ENCODE results near the gene BACH2.
"Not testable (repeated sequence)": the region's sequence is repeated elsewhere in the genome, so short reads cannot be mapped to it uniquely, and the experiment has no call there.

The BACH2 gene

DNA sequence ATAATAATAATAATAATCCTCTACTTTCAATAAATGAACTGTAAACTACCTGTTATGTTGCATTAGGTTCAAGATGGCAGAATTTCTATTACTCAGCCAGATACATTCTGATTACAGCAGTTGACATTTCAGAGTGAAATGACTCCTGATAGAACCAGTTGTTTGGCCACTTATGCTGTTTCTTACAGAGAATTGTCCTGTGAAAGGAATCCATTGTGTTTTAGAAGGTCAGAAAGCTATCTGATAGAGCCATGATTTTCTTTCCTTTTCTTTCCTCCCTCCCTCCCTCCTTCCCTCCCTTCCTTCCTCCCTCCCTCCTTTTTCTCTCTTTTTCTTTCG is 385.8 kb downstream of the BACH2 start:
- Histone ChIP-seq H3K27ac (ENCODE audit: low read depth, low read length) (no peak overlapping the region), H3K27me3 (ENCODE audit: low read length) (no peaks in the 10 kb centered on the region), H4K20me1 (ENCODE audit: low read depth, low read length) (no peaks in the 10 kb centered on the region), H3K9ac (ENCODE audit: low read length) (no peak overlapping the region), H3K9me2 (replicated peaks; ENCODE audit: insufficient read depth, low read length) (no peaks in the 10 kb centered on the region), H2AFZ (ENCODE audit: low read depth, low read length, severe bottlenecking) (no peak overlapping the region), H3K36me3 (ENCODE audit: low read length) (no peaks in the 10 kb centered on the region), H3K4me3 (ENCODE audit: insufficient read depth, low read length, poor library complexity, severe bottlenecking) (no peak overlapping the region), H3K4me2 (ENCODE audit: low read depth, low read length, poor library complexity, severe bottlenecking) (no peak overlapping the region), H3F3A (ENCODE audit: insufficient read depth) (no peaks in the 10 kb centered on the region), H3K9me3 (ENCODE audit: insufficient read depth, low read length) (no peaks in the 10 kb centered on the region), H3K79me2 (ENCODE audit: insufficient read depth, low read length) (no peaks in the 10 kb centered on the region)
- no peak for TF ChIP-seq EZH2phosphoT487 (conservative IDR thresholded peaks at IDR 0.05; ENCODE audit: low read length)
- TF ChIP-seq, protein P1, sequence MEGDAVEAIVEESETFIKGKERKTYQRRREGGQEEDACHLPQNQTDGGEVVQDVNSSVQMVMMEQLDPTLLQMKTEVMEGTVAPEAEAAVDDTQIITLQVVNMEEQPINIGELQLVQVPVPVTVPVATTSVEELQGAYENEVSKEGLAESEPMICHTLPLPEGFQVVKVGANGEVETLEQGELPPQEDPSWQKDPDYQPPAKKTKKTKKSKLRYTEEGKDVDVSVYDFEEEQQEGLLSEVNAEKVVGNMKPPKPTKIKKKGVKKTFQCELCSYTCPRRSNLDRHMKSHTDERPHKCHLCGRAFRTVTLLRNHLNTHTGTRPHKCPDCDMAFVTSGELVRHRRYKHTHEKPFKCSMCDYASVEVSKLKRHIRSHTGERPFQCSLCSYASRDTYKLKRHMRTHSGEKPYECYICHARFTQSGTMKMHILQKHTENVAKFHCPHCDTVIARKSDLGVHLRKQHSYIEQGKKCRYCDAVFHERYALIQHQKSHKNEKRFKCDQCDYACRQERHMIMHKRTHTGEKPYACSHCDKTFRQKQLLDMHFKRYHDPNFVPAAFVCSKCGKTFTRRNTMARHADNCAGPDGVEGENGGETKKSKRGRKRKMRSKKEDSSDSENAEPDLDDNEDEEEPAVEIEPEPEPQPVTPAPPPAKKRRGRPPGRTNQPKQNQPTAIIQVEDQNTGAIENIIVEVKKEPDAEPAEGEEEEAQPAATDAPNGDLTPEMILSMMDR (IDR thresholded peaks at IDR 0.05; ENCODE audit: insufficient read depth, low read length, poor library complexity, severe bottlenecking): no peak

DNA sequence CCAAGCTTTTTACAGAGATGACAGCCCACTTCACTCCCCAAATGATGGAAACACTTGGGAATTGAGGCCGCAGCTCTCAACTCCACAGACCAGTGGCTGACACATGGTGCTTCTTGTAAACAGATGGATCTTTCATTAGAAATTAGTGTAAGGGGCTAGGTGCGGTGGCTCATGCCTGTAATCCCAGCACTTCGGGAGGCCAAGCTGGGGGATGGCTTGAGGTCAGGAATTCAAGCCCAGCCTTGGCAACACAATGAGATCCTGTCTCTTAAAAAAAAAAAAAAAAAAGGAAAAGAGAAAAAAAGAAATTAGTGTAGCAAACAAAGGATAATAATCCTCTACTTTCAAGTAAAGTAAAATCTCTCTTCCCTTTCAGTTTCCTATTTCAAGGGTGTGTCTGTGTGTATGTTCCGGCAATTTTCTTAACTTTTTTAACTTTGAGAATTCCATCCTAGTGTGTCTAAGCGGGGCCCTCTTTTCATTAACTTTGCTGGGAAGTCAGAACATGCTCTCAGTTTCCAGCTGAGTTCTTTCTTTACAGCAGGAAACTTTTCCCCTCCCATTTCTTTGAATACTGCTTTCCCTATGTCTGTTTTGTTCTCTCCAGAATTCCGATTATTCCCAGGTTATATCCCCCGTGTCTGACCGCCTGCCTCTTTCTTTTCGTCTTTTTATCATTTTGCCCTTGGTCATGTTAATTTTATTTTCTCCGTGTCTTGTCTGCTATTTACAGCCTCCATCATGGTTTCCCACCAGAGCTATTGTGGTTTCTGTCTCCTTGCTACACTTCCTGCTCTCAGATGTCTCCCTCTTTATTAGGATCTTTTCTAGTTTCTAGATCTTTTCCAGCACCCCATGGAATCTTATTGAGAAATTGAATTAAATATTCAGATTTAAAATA is 386.4 kb downstream of the BACH2 start:
- not testable (repeated sequence) for H3K36me3 ChIP-seq (ENCODE audit: low read length); H3K27me3 ChIP-seq (ENCODE audit: low read length); H2AFZ ChIP-seq (ENCODE audit: low read depth, low read length, severe bottlenecking); H3K27ac ChIP-seq (ENCODE audit: low read depth, low read length); H3K9me3 ChIP-seq (ENCODE audit: insufficient read depth, low read length); H3K4me2 ChIP-seq (ENCODE audit: low read depth, low read length, poor library complexity, severe bottlenecking); H3F3A ChIP-seq (ENCODE audit: insufficient read depth); H3K9me2 ChIP-seq (replicated peaks; ENCODE audit: insufficient read depth, low read length); H4K20me1 ChIP-seq (ENCODE audit: low read depth, low read length); H3K9ac ChIP-seq (ENCODE audit: low read length); H3K4me3 ChIP-seq (ENCODE audit: insufficient read depth, low read length, poor library complexity, severe bottlenecking); H3K79me2 ChIP-seq (ENCODE audit: insufficient read depth, low read length)

DNA sequence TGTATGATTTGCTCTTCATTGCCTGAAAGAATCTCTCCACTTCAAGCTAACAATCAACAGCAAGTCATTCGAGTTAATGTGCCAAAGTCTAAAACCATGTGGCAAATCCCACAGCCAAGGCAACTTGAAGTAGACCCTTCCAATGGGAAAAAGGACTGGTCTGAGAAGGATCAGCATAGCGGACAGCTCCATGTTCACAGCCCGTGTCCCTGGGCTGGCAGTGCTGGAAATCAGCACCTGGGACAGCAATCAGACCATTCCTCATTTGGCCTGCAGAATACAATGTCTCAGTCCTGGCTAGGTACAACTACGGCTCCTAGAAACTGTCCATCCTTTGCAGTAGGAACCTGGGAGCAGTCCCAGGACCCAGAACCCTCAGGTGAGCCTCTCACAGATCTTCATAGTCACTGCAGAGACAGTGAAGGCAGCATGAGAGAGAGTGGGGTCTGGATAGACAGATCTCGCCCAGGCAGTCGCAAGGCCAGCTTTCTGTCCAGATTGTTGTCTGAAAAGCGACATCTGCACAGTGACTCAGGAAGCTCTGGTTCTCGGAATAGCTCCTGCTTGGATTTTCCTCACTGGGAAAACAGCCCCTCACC is 401.3 kb downstream of the BACH2 start:
- H3K4me3 ChIP-seq (ENCODE audit: insufficient read depth, low read length, poor library complexity, severe bottlenecking): no peak overlapping the region
- TF ChIP-seq EZH2phosphoT487 (conservative IDR thresholded peaks at IDR 0.05; ENCODE audit: low read length): no peak
- TF ChIP-seq, protein P1 (IDR thresholded peaks at IDR 0.05; ENCODE audit: insufficient read depth, low read length, poor library complexity, severe bottlenecking): no peak

DNA sequence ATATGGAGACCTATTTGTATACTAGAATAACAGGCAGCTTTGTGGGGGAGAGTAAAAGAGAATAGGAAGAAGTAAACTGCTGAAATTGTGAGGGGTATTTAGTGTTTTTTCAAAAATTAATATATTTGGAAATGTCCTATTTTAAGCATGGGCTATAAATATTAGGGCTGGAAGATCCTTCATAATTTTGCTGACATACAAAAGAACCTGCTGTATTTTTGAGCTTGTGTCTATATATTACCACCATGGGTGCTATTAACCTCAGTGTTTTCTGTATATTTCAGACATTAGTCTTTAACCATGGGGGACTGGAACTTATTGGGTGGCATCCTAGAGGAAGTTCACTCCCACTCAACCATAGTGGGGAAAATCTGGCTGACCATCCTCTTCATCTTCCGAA is 402.5 kb downstream of the BACH2 start, which contains the start of gene GJA10:
GJA10 (plus strand) TSS at position 301 of the 400 bp plus-strand sequence; CDS start at position 301, 0 bp downstream.
- H3K4me3 ChIP-seq (ENCODE audit: insufficient read depth, low read length, poor library complexity, severe bottlenecking): no peak within 1 kb of the TSS
- no peak within 1 kb of the TSS for H2AFZ ChIP-seq (ENCODE audit: low read depth, low read length, severe bottlenecking)
- H3K36me3 ChIP-seq (ENCODE audit: low read length): no peaks in the 10 kb centered on the region
- H3K27me3 ChIP-seq (ENCODE audit: low read length): no peaks in the 10 kb centered on the region
- H3K4me2 ChIP-seq (ENCODE audit: low read depth, low read length, poor library complexity, severe bottlenecking): no peak within 1 kb of the TSS
- H3K27ac ChIP-seq (ENCODE audit: low read depth, low read length): no peak within 1 kb of the TSS
- H3F3A ChIP-seq (ENCODE audit: insufficient read depth): no peaks in the 10 kb centered on the region
- H3K9me3 ChIP-seq (ENCODE audit: insufficient read depth, low read length): no peaks in the 10 kb centered on the region
- H3K79me2 ChIP-seq (ENCODE audit: insufficient read depth, low read length): no peaks in the 10 kb centered on the region
- no peak for TF ChIP-seq EZH2phosphoT487 (conservative IDR thresholded peaks at IDR 0.05; ENCODE audit: low read length)
- TF ChIP-seq, protein P1 (IDR thresholded peaks at IDR 0.05; ENCODE audit: insufficient read depth, low read length, poor library complexity, severe bottlenecking): no peak
- H3K9me2 ChIP-seq (replicated peaks; ENCODE audit: insufficient read depth, low read length): no peaks in the 10 kb centered on the region
- H3K9ac ChIP-seq (ENCODE audit: low read length): no peak within 1 kb of the TSS
- no peaks in the 10 kb centered on the region for H4K20me1 ChIP-seq (ENCODE audit: low read depth, low read length)

More for the DNA sequence above, 401.3 kb downstream of the BACH2 start:
- H3K9me3 ChIP-seq (ENCODE audit: insufficient read depth, low read length): no peaks in the 10 kb centered on the region
- no peaks in the 10 kb centered on the region for H3K79me2 ChIP-seq (ENCODE audit: insufficient read depth, low read length)
- H2AFZ ChIP-seq (ENCODE audit: low read depth, low read length, severe bottlenecking): no peak overlapping the region
- H3K36me3 ChIP-seq (ENCODE audit: low read length): no peaks in the 10 kb centered on the region
- no peaks in the 10 kb centered on the region for H3K27me3 ChIP-seq (ENCODE audit: low read length)
- no peak overlapping the region for H3K9ac ChIP-seq (ENCODE audit: low read length)
- H3K4me2 ChIP-seq (ENCODE audit: low read depth, low read length, poor library complexity, severe bottlenecking): no peak overlapping the region
- H3K9me2 ChIP-seq (replicated peaks; ENCODE audit: insufficient read depth, low read length): no peaks in the 10 kb centered on the region
- no peak overlapping the region for H3K27ac ChIP-seq (ENCODE audit: low read depth, low read length)
- no peaks in the 10 kb centered on the region for H3F3A ChIP-seq (ENCODE audit: insufficient read depth)
- H4K20me1 ChIP-seq (ENCODE audit: low read depth, low read length): no peaks in the 10 kb centered on the region

DNA sequence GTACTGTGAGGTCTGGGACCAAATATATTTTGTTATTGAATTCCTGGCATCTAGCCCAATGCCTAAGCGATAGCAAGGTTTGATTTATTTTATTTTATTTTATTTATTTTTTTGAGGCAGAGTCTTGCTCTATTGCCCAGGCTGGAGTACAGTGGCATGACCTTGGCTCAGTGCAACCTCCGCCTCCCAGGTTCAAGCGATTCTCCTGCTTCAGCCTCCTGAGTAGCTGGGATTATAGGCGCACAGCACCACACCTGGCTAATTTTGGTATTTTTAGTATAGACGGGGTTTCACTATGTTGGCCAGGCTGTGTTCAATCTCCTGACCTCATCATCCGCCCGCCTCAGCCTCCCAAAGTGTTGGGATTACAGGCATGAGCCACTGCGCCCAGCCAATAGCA is 404.1 kb downstream of the BACH2 start:
- H3K79me2 ChIP-seq (ENCODE audit: insufficient read depth, low read length); H3K4me2 ChIP-seq (ENCODE audit: low read depth, low read length, poor library complexity, severe bottlenecking); H3K9ac ChIP-seq (ENCODE audit: low read length); H4K20me1 ChIP-seq (ENCODE audit: low read depth, low read length); H3F3A ChIP-seq (ENCODE audit: insufficient read depth); H3K27ac ChIP-seq (ENCODE audit: low read depth, low read length); H3K9me2 ChIP-seq (replicated peaks; ENCODE audit: insufficient read depth, low read length); H3K4me3 ChIP-seq (ENCODE audit: insufficient read depth, low read length, poor library complexity, severe bottlenecking); H3K27me3 ChIP-seq (ENCODE audit: low read length); H3K36me3 ChIP-seq (ENCODE audit: low read length); H2AFZ ChIP-seq (ENCODE audit: low read depth, low read length, severe bottlenecking); H3K9me3 ChIP-seq (ENCODE audit: insufficient read depth, low read length): not testable (repeated sequence)
